H1 (cell line): Measurements from ENCODE around the gene NUS1. TPM values are rescaled to one million over a fixed set of nuclear protein-coding genes. Genes with fewer than 3 reads are reported as not detected.

Experiments used
- CTCF ChIA-PET: fragments of 300-600 bp; sonication (Branson Sonifier 250); formaldehyde crosslinking; loops from one replicate; lab custom pipeline; 2021; ENCODE audit not compliant: partially characterized antibody; lab: Charles Lee
- POLR2A ChIA-PET: fragments of 300-600 bp; sonication (Branson Sonifier 250); formaldehyde crosslinking; loops from one replicate; lab custom pipeline; 2021; ENCODE audit warnings: inconsistent platforms; ENCODE audit not compliant: partially characterized antibody; lab: Charles Lee
- DNase-seq, 2 experiments: peaks; one replicate each; pipeline versions ENCODE4 v3.0.0 to v3.0.0-alpha.2; 2010 to 2022; ENCODE audit warnings: low spot score in 2 of 2, low read depth in 1 of 2, mixed read lengths in 1 of 2
- FAIRE-seq: peaks from 2 replicates; lab custom pipeline; 2011; peaks lifted over from hg19 to GRCh38; lab: Jason Lieb, UNC
- H2AFZ ChIP-seq: 2 replicates; pipeline ENCODE4 v1.8.1; 2012; ENCODE audit warnings: low read length, inconsistent platforms
- H2AK5ac ChIP-seq: 2 replicates; pipeline ENCODE4 v1.6.1; 2013; ENCODE audit warnings: low read depth, low read length
- H2BK120ac ChIP-seq: replicated peaks from 2 replicates; pipeline ENCODE3; 2013; ENCODE audit warnings: low read depth, low read length, inconsistent platforms
- H2BK12ac ChIP-seq: 2 replicates; pipeline ENCODE4 v1.6.1; 2013; ENCODE audit warnings: low read depth, low read length
- H2BK15ac ChIP-seq: 2 replicates; pipeline ENCODE4 v1.6.1; 2013; ENCODE audit warnings: low read length
- H2BK20ac ChIP-seq: 2 replicates; pipeline ENCODE4 v1.6.1; 2013; ENCODE audit warnings: low read length
- H2BK5ac ChIP-seq: 2 replicates; pipeline ENCODE4 v1.6.1; 2013; ENCODE audit warnings: low read depth, low read length
- H3K14ac ChIP-seq: 2 replicates; pipeline ENCODE4 v1.6.1; 2013; ENCODE audit warnings: inconsistent platforms; ENCODE audit not compliant: insufficient read length
- H3K18ac ChIP-seq: 2 replicates; pipeline ENCODE4 v1.6.1; 2013; ENCODE audit warnings: low read length; ENCODE audit errors: extremely low read depth
- H3K23ac ChIP-seq: 2 replicates; pipeline ENCODE4 v1.6.1; 2013; ENCODE audit warnings: inconsistent platforms; ENCODE audit not compliant: insufficient read length
- H3K23me2 ChIP-seq: 2 replicates; pipeline ENCODE4 v1.6.1; 2013; ENCODE audit warnings: low read depth, low read length
- H3K27ac ChIP-seq: 2 replicates; pipeline ENCODE4 v1.6.1; 2011; ENCODE audit warnings: low read depth, low read length, inconsistent platforms
- H3K27me3 ChIP-seq, 4 experiments: replicated peaks in 1 of 4; 1 replicate in 1 of 4; 2 replicates in 3 of 4; pipeline versions ENCODE4 v1.6.1 to v1.8.1; 2011 to 2013; ENCODE audit warnings: low read length in 3 of 4, mild to moderate bottlenecking in 3 of 4, inconsistent platforms in 2 of 4, mixed read lengths in 2 of 4, moderate library complexity in 1 of 4; ENCODE audit not compliant: control insufficient read depth in 3 of 4, insufficient read depth in 3 of 4; ENCODE audit errors: extremely low read depth in 1 of 4
- H3K36me3 ChIP-seq, 4 experiments: 2 replicates each; pipeline versions ENCODE4 v1.6.1 to v1.8.1; 2011 to 2013; ENCODE audit warnings: mild to moderate bottlenecking in 4 of 4, low read length in 3 of 4, moderate library complexity in 2 of 4, control low read depth in 1 of 4, inconsistent platforms in 1 of 4; ENCODE audit not compliant: insufficient read depth in 4 of 4, control insufficient read depth in 2 of 4
- H3K4ac ChIP-seq: replicated peaks from 2 replicates; pipeline ENCODE3; 2013; ENCODE audit warnings: low read length, low read depth, mixed read lengths, inconsistent platforms; ENCODE audit not compliant: insufficient read length
- H3K4me1 ChIP-seq, 4 experiments: replicated peaks in 1 of 4; 1 replicate in 1 of 4; 2 replicates in 3 of 4; pipeline versions ENCODE4 v1.6.1 to v1.8.1; 2011 to 2013; ENCODE audit warnings: low read length in 3 of 4, inconsistent platforms in 2 of 4, mixed read lengths in 1 of 4; ENCODE audit not compliant: insufficient read depth in 4 of 4, control insufficient read depth in 3 of 4
- H3K4me2 ChIP-seq, 2 experiments: 2 replicates each; pipeline versions ENCODE4 v1.6.1 to v1.8.1; 2011 to 2013; ENCODE audit warnings: low read depth in 2 of 2, low read length in 2 of 2, control low read depth in 1 of 2, inconsistent platforms in 1 of 2, mild to moderate bottlenecking in 1 of 2; ENCODE audit not compliant: insufficient read depth in 1 of 2
- H3K4me3 ChIP-seq, 4 experiments: fragments of 200-600, 300-600 bp in 1 of 4; sonication (generic), shearing (Covaris generic), sonication (Bioruptor Twin) in 1 of 4; 2 replicates each; pipeline versions ENCODE4 v1.5.1 to v1.8.1; 2011 to 2016; ENCODE audit warnings: low read length in 4 of 4, low read depth in 3 of 4, control low read depth in 2 of 4, inconsistent platforms in 2 of 4, mild to moderate bottlenecking in 2 of 4, mixed read lengths in 1 of 4, moderate library complexity in 1 of 4; ENCODE audit not compliant: insufficient read depth in 2 of 4; ENCODE audit errors: extremely low read depth in 1 of 4
- H3K56ac ChIP-seq: replicated peaks from 2 replicates; pipeline ENCODE3; 2013; ENCODE audit warnings: low read depth, mild to moderate bottlenecking, mixed read lengths, low read length, inconsistent platforms; ENCODE audit not compliant: insufficient read length
- H3K79me1 ChIP-seq: 2 replicates; pipeline ENCODE4 v1.6.1; 2013; ENCODE audit warnings: low read depth, low read length, control low read depth
- H3K79me2 ChIP-seq, 2 experiments: 2 replicates each; pipeline versions ENCODE4 v1.6.1 to v1.8.1; 2012 to 2013; ENCODE audit warnings: low read length in 2 of 2, mild to moderate bottlenecking in 2 of 2, inconsistent platforms in 1 of 2; ENCODE audit not compliant: insufficient read depth in 2 of 2, control insufficient read depth in 1 of 2
- H3K9ac ChIP-seq, 4 experiments: replicated peaks in 1 of 4; 1 replicate in 1 of 4; 2 replicates in 3 of 4; pipeline versions ENCODE4 v1.6.1 to v1.8.1; 2011 to 2013; ENCODE audit warnings: low read depth in 3 of 4, low read length in 3 of 4, control low read depth in 2 of 4, mild to moderate bottlenecking in 2 of 4, moderate library complexity in 2 of 4, inconsistent platforms in 1 of 4; ENCODE audit errors: extremely low read depth in 1 of 4
- H3K9me3 ChIP-seq, 2 experiments: 2 replicates each; pipeline versions ENCODE4 v1.6.1 to v1.8.1; 2012 to 2013; ENCODE audit warnings: mild to moderate bottlenecking in 2 of 2, moderate library complexity in 2 of 2, control low read depth in 1 of 2, inconsistent platforms in 1 of 2, low read depth in 1 of 2, low read length in 1 of 2, mixed read lengths in 1 of 2; ENCODE audit not compliant: insufficient read depth in 2 of 2
- H4K20me1 ChIP-seq, 2 experiments: replicated peaks in 1 of 2; 2 replicates each; pipeline versions ENCODE3 to v1.8.1; 2011 to 2013; ENCODE audit warnings: inconsistent platforms in 2 of 2, low read length in 2 of 2, mild to moderate bottlenecking in 1 of 2; ENCODE audit not compliant: insufficient read depth in 2 of 2, control insufficient read depth in 1 of 2
- H4K5ac ChIP-seq: 2 replicates; pipeline ENCODE4 v1.6.1; 2013; ENCODE audit warnings: low read length, low read depth, mixed read lengths, inconsistent platforms; ENCODE audit not compliant: insufficient read length
- H4K8ac ChIP-seq: 2 replicates; pipeline ENCODE4 v1.8.0; 2013; ENCODE audit warnings: mild to moderate bottlenecking, moderate library complexity, low read length, inconsistent platforms; ENCODE audit not compliant: insufficient read depth; ENCODE audit errors: extremely low read depth
- H4K91ac ChIP-seq: replicated peaks from 2 replicates; pipeline ENCODE3; 2013; ENCODE audit warnings: low read length, mixed read lengths, inconsistent platforms; ENCODE audit not compliant: insufficient read length
- ATF3 ChIP-seq: IDR thresholded peaks from 2 replicates; pipeline ENCODE4 v1.6.1; 2011; ENCODE audit warnings: low read depth, mild to moderate bottlenecking, low read length; ENCODE audit not compliant: insufficient read depth
- E2F6 ChIP-seq: IDR thresholded peaks from 2 replicates; pipeline ENCODE4 v1.6.1; 2012; ENCODE audit warnings: inconsistent platforms
- EGR1 ChIP-seq: IDR thresholded peaks from 2 replicates; pipeline ENCODE4 v1.6.1; 2011; ENCODE audit warnings: low read depth, low read length, borderline replicate concordance
- HDAC6 ChIP-seq: IDR thresholded peaks from one replicate; pipeline ENCODE4 v1.7.1; 2012; ENCODE audit warnings: low read depth, mild to moderate bottlenecking, inconsistent platforms, low read length, moderate library complexity
- POU5F1 ChIP-seq: IDR thresholded peaks from 2 replicates; pipeline ENCODE4 v1.6.1; 2011; ENCODE audit warnings: low read depth, mild to moderate bottlenecking, low read length, moderate library complexity
- SIX5 ChIP-seq: IDR thresholded peaks from 2 replicates; pipeline ENCODE4 v1.6.1; 2011; ENCODE audit warnings: mild to moderate bottlenecking, low read depth, low read length
- SP1 ChIP-seq: IDR thresholded peaks from 2 replicates; pipeline ENCODE4 v1.6.1; 2011; ENCODE audit warnings: low read depth, low read length
- SP4 ChIP-seq: IDR thresholded peaks from 2 replicates; pipeline ENCODE4 v1.6.1; 2012; ENCODE audit warnings: low read length, inconsistent platforms
- TAF7 ChIP-seq: optimal IDR thresholded peaks from 2 replicates; pipeline ENCODE3; 2011; ENCODE audit warnings: low read depth, mild to moderate bottlenecking, inconsistent platforms, low read length, moderate library complexity, borderline replicate concordance
- TBP ChIP-seq: IDR thresholded peaks from 2 replicates; pipeline ENCODE4 v1.6.1; 2011; ENCODE audit warnings: low read depth, low read length, improper control_type of control experiment
- WGBS, 2 experiments: shearing (Covaris generic) in 1 of 2; methylation state at CpG; one replicate each; pipeline versions ENCODE4 v1.1.6 to v1.1.7; 2013 to 2015; ENCODE audit warnings: low lambda C conversion rate in 2 of 2, mixed read lengths in 2 of 2, inconsistent platforms in 1 of 2, low coverage in 1 of 2, missing lambda C conversion rate in 1 of 2; ENCODE audit not compliant: insufficient replicate concordance in 2 of 2, insufficient coverage in 1 of 2, insufficient read length in 1 of 2; ENCODE audit errors: extremely low coverage in 1 of 2, missing lambda C conversion rate in 1 of 2; 5-methylcytosine and 5-hydroxymethylcytosine counted together
- polyA plus RNA-seq, 7 experiments: library from polyadenylated mRNA; depleted of rRNA in 3 of 7; stranded (reverse) in 5 of 7; unstranded in 2 of 7; fragments of >200 nt in 5 of 7; fragments of 200-250 nt in 2 of 7; gene quantifications; 1 replicate in 5 of 7; 2 replicates in 1 of 7; 4 replicates in 1 of 7; pipeline versions ENCODE4 v1.2.1 to v1.2.3, GENCODE V29; 2011 to 2013; ENCODE audit warnings: missing spikeins in 2 of 7, mixed read lengths in 2 of 7
- total RNA-seq: library from RNA; stranded (reverse); fragmentation: NEBNext Ultra II Directional; extraction: Animal tissue kit (Norgen Biotek cat#: 25700); gene quantifications from 2 replicates; pipeline ENCODE4 v1.2.1, GENCODE V29; 2021
- TF ChIP-seq, protein P1 (sequence below): IDR thresholded peaks from 2 replicates; pipeline ENCODE4 v1.6.1; 2011; ENCODE audit warnings: low read length, improper control_type of control experiment

Gene NUS1
- total and polyA plus RNA-seq, 2 of the 8 experiments (the other 6 are each of a cell fraction or from before 2014, with no cell fraction given) = 20.7 to 77.7 TPM

- Histone ChIP-seq H4K8ac (no peak overlapping the region), H3K79me2 (peaks cover 11 to 94% of the 10 kb centered on the region in 2 experiments), H3K23ac (no peak overlapping the region), H3K4me2 (no peak overlapping the region), H2BK120ac (no peak overlapping the region), H2BK12ac (no peak overlapping the region), H3K27ac (no peak overlapping the region), H4K5ac (no peak overlapping the region), H3K23me2 (no peaks in the 10 kb centered on the region; the same call in 1 of the 2 replicates), H3K4me3 (no peak overlapping the region), H3K79me1 (peaks cover 7% of the 10 kb centered on the region; the same call in 1 of the 2 replicates), H3K14ac (no peak overlapping the region), H4K20me1 (peaks cover 3 to 4% of the 10 kb centered on the region in 2 experiments), H3K18ac (no peak overlapping the region), H3K27me3 (no peaks in the 10 kb centered on the region), H2AFZ (no peak overlapping the region), H3K9ac (no peak overlapping the region), H3K4me1 (peaks cover 0 to 2% (median 0%) of the 10 kb centered on the region in 4 experiments; a peak in 1 of 7 replicates), H3K56ac (no peak overlapping the region), H3K36me3 (no peaks in the 10 kb centered on the region; a peak in 1 of 8 replicates), H2BK15ac (no peak overlapping the region), H4K91ac (no peak overlapping the region), H2AK5ac (no peak overlapping the region), H2BK20ac (no peak overlapping the region), H3K9me3 (no peaks in the 10 kb centered on the region), H2BK5ac (no peak overlapping the region), H3K4ac (no peak overlapping the region)
- DNase-seq (no peak), FAIRE-seq (no peak)
- WGBS, 2 experiments = 60 to 100% methylated on average over 1 of the region's 1 CpG
- ChIA-PET POLR2A (interaction anchor here (1.6 kb wide), 1 partner anchor 10 kb away, joined by 7 read pairs; no protein-coding TSS in a partner anchor), CTCF (interaction anchor here (1.2 to 1.7 kb wide), 2 partner anchors 89 to 142 kb away, joined by 3 to 6 read pairs; no protein-coding TSS in a partner anchor)
- TF ChIP-seq EGR1 (no peak), SIX5 (no peak), ATF3 (no peak), SP1 (no peak), SP4 (no peak), E2F6 (no peak), POU5F1 (no peak), TBP (no peak), HDAC6 (no peak), TAF7 (no peak)
- TF ChIP-seq, protein P1, sequence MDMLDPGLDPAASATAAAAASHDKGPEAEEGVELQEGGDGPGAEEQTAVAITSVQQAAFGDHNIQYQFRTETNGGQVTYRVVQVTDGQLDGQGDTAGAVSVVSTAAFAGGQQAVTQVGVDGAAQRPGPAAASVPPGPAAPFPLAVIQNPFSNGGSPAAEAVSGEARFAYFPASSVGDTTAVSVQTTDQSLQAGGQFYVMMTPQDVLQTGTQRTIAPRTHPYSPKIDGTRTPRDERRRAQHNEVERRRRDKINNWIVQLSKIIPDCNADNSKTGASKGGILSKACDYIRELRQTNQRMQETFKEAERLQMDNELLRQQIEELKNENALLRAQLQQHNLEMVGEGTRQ = no peak
Observed at GRCh38 chr6:117687021-117687648, 11.9 kb downstream of the NUS1 start.
